AML-193 (cell line): ENCODE measurements around the gene SUN1.
"Not testable (repeated sequence)": the region's sequence is repeated elsewhere in the genome, so short reads cannot be mapped to it uniquely, and the experiment has no call there.

Experiments
- DNase-seq, 2 experiments: peaks; one replicate each; lab custom pipeline; 2025; lab: John Stamatoyannopoulos, UW

The SUN1 gene

GRCh38 chr7:835485-836401, 3.5 kb downstream of the SUN1 start:
- DNase-seq = no peak

- DNase-seq = peak in 1 of 2 experiments; percentile 8
Observed at GRCh38 chr7:836429-836828, 4.2 kb downstream of the SUN1 start.

- no peak for DNase-seq
Observed at GRCh38 chr7:837001-837400, 4.7 kb downstream of the SUN1 start.

- no peak for DNase-seq
Observed at GRCh38 chr7:840001-840600, 7.8 kb downstream of the SUN1 start.

GRCh38 chr7:841943-842342, 9.7 kb downstream of the SUN1 start:
- DNase-seq = no peak

GRCh38 chr7:842431-843031, 10.3 kb downstream of the SUN1 start:
- DNase-seq = no peak

- DNase-seq = no peak
Observed at GRCh38 chr7:843230-843629, 11.0 kb downstream of the SUN1 start.

- no peak for DNase-seq
Observed at GRCh38 chr7:844043-844442, 11.8 kb downstream of the SUN1 start.

GRCh38 chr7:844514-844913, 12.2 kb downstream of the SUN1 start:
- no peak for DNase-seq

- DNase-seq = no peak
Observed at GRCh38 chr7:845091-845490, 12.8 kb downstream of the SUN1 start.

GRCh38 chr7:845731-846130, 13.5 kb downstream of the SUN1 start:
- no peak for DNase-seq

- not testable (repeated sequence) for DNase-seq
Observed at GRCh38 chr7:846958-847650, 14.8 kb downstream of the SUN1 start.

GRCh38 chr7:847728-848127, 15.5 kb downstream of the SUN1 start:
- DNase-seq = not testable (repeated sequence)

- no peak for DNase-seq
Observed at GRCh38 chr7:849145-849544, 16.9 kb downstream of the SUN1 start.

- no peak for DNase-seq
Observed at GRCh38 chr7:849781-850180, 17.5 kb downstream of the SUN1 start.

GRCh38 chr7:851204-851603, 18.9 kb downstream of the SUN1 start:
- DNase-seq = no peak

GRCh38 chr7:853366-854117, 21.3 kb downstream of the SUN1 start:
- no peak for DNase-seq

- DNase-seq = no peak
Observed at GRCh38 chr7:854118-854775, 22.0 kb downstream of the SUN1 start.

GRCh38 chr7:855686-856369, 23.6 kb downstream of the SUN1 start:
- DNase-seq = no peak

GRCh38 chr7:856444-857095, 24.3 kb downstream of the SUN1 start:
- no peak for DNase-seq
